K562 (cell line): ENCODE measurements around the gene SPNS2.

Experiments used
- BCLAF1 ChIP-seq, 2 experiments: fragments of 450-650 bp in 1 of 2; IDR thresholded peaks; 2 replicates each; pipeline ENCODE4 v1.6.1; 2011 to 2017; ENCODE audit warnings: low read depth in 2 of 2, antibody characterized with exemption in 1 of 2, borderline replicate concordance in 1 of 2, low read length in 1 of 2, mild to moderate bottlenecking in 1 of 2, mixed read lengths in 1 of 2; ENCODE audit not compliant: control insufficient read depth in 1 of 2
- CTCF ChIP-seq, 3 experiments: IDR thresholded peaks in 2 of 3; conservative IDR thresholded peaks in 1 of 3; 2 replicates each; pipeline ENCODE4 v1.5.1; 2011 to 2012; ENCODE audit warnings: low read length in 3 of 3, mild to moderate bottlenecking in 3 of 3, control low read depth in 2 of 3, improper control_type of control experiment in 1 of 3, inconsistent platforms in 1 of 3, low read depth in 1 of 3, mixed read lengths in 1 of 3, moderate library complexity in 1 of 3; ENCODE audit not compliant: insufficient read depth in 2 of 3
- EP300 ChIP-seq: IDR thresholded peaks from 2 replicates; pipeline ENCODE4 v1.6.1; 2012; ENCODE audit warnings: low read length, improper control_type of control experiment
- FOXK2 ChIP-seq, 2 experiments: fragments of 450-650 bp; IDR thresholded peaks in 1 of 2; conservative IDR thresholded peaks in 1 of 2; 2 replicates each; pipeline ENCODE4 v1.6.1; 2016; ENCODE audit warnings: low read depth in 2 of 2, mild to moderate bottlenecking in 1 of 2
- HDAC2 ChIP-seq: fragments of 450-650 bp; IDR thresholded peaks from 2 replicates; pipeline ENCODE4 v1.6.1; 2016; ENCODE audit warnings: mild to moderate bottlenecking
- HMG20A ChIP-seq: fragments of 450-650 bp; formaldehyde crosslinking; conservative IDR thresholded peaks from 2 replicates; pipeline ENCODE4 v1.4.0; 2020; ENCODE audit warnings: mild to moderate bottlenecking, mixed read lengths
- SPI1 ChIP-seq: IDR thresholded peaks from 2 replicates; pipeline ENCODE4 v1.6.1; 2011; ENCODE audit warnings: low read depth, low read length, control low read depth, borderline replicate concordance
- ZBTB7A ChIP-seq: IDR thresholded peaks from 2 replicates; pipeline ENCODE4 v1.6.1; 2011; ENCODE audit warnings: low read depth, mild to moderate bottlenecking, low read length, moderate library complexity, borderline replicate concordance; ENCODE audit not compliant: control insufficient read depth
- ZNF224 ChIP-seq: sonication (generic); formaldehyde crosslinking; IDR thresholded peaks from 2 replicates; pipeline ENCODE4 v1.8.0; 2022; ENCODE audit warnings: mild to moderate bottlenecking, missing genetic modification reagents

GRCh38 chr17:4582101-4582501 is 83.4 kb downstream of the SPNS2 start:
- TF ChIP-seq ZNF224 (CRISPR knock-in tag) = no peak
- no peak for TF ChIP-seq CTCF (IDR thresholded peaks at IDR 0.05 in 2 of 3, conservative IDR thresholded peaks at IDR 0.05 in 1 of 3; ENCODE audit: insufficient read depth in 2 of 3, low read depth in 1 of 3, low read length in 3 of 3)
- TF ChIP-seq HMG20A (CRISPR knock-in tag) = no peak
- TF ChIP-seq HDAC2 = no peak
- TF ChIP-seq SPI1 = no peak
- no peak for TF ChIP-seq FOXK2 (conservative IDR thresholded peaks at IDR 0.05 in 1 of 2, IDR thresholded peaks at IDR 0.05 in 1 of 2; ENCODE audit: low read depth in 2 of 2)
- no peak for TF ChIP-seq ZBTB7A
- no peak for TF ChIP-seq EP300
- no peak for TF ChIP-seq BCLAF1 (IDR thresholded peaks at IDR 0.05; ENCODE audit: borderline replicate concordance in 1 of 2, control insufficient read depth in 1 of 2, low read depth in 2 of 2, low read length in 1 of 2)
